HepG2 (cell line): ENCODE measurements around the gene TRDMT1.

Experiments
- CTCF ChIP-seq: sonication (generic); formaldehyde crosslinking; IDR thresholded peaks from 2 replicates; pipeline ENCODE4 v1.5.0; 2020; ENCODE audit warnings: mild to moderate bottlenecking, missing genetic modification reagents, moderate library complexity
- EP300 ChIP-seq, 3 experiments: sonication (generic) in 1 of 3; formaldehyde crosslinking in 1 of 3; IDR thresholded peaks; 2 replicates each; pipeline versions ENCODE4 v1.5.1 to v1.6.1; 2011 to 2020; ENCODE audit warnings: low read depth in 2 of 3, low read length in 2 of 3, borderline replicate concordance in 1 of 3, improper control_type of control experiment in 1 of 3, mild to moderate bottlenecking in 1 of 3, missing genetic modification reagents in 1 of 3, moderate library complexity in 1 of 3
- FOSL2 ChIP-seq: sonication (generic); formaldehyde crosslinking; IDR thresholded peaks from 2 replicates; pipeline ENCODE4 v1.4.0; 2020; ENCODE audit warnings: missing genetic modification reagents
- MYC ChIP-seq: sonication (generic); formaldehyde crosslinking; IDR thresholded peaks from 2 replicates; pipeline ENCODE4 v1.9.0; 2021; ENCODE audit warnings: missing genetic modification reagents, borderline replicate concordance
- MZF1 ChIP-seq: sonication (generic); formaldehyde crosslinking; IDR thresholded peaks from 2 replicates; pipeline ENCODE4 v1.8.1; 2023; ENCODE audit warnings: mild to moderate bottlenecking, missing genetic modification reagents, borderline replicate concordance
- POLR2G ChIP-seq: fragments of 200-400 bp; formaldehyde crosslinking; IDR thresholded peaks from 2 replicates; pipeline ENCODE4 v1.6.1; 2018; ENCODE audit warnings: mild to moderate bottlenecking, low read depth, low read length, moderate library complexity
- PRDM15 ChIP-seq: sonication (generic); formaldehyde crosslinking; IDR thresholded peaks from 2 replicates; pipeline ENCODE4 v1.4.0; 2020; ENCODE audit warnings: missing genetic modification reagents
- RNF2 ChIP-seq: fragments of 450-650 bp; conservative IDR thresholded peaks from 2 replicates; pipeline ENCODE4 v1.6.1; 2016; ENCODE audit warnings: low read depth
- SMC3 ChIP-seq: IDR thresholded peaks from 2 replicates; pipeline ENCODE4 v1.6.1; 2011; ENCODE audit warnings: low read length, improper control_type of control experiment
- ZBTB21 ChIP-seq: sonication (generic); formaldehyde crosslinking; IDR thresholded peaks from 2 replicates; pipeline ENCODE4 v1.4.0; 2020; ENCODE audit warnings: missing genetic modification reagents

- no peak for TF ChIP-seq POLR2G
- TF ChIP-seq EP300 (IDR thresholded peaks at IDR 0.05; ENCODE audit: low read depth in 2 of 2, low read length in 2 of 2) = no peak
- no peak for TF ChIP-seq EP300 (CRISPR knock-in tag; IDR thresholded peaks at IDR 0.05; ENCODE audit: borderline replicate concordance)
- TF ChIP-seq CTCF = no peak
- no peak for TF ChIP-seq MYC (CRISPR knock-in tag)
- no peak for TF ChIP-seq PRDM15 (CRISPR knock-in tag)
- no peak for TF ChIP-seq RNF2
- TF ChIP-seq ZBTB21 (CRISPR knock-in tag) = no peak
- no peak for TF ChIP-seq MZF1 (CRISPR knock-in tag)
- TF ChIP-seq SMC3 = no peak
- no peak for TF ChIP-seq FOSL2
Observed at GRCh38 chr10:17213646-17214349, 12.3 kb upstream of the TRDMT1 start.
